Measurements from ENCODE around the gene GRM4. TPM values are rescaled to one million over a fixed set of nuclear protein-coding genes. Genes with fewer than 3 reads are reported as not detected.

GRM4 gene
- total RNA-seq, 1 donor from 2014 or later = 1.2 TPM

GRCh38 chr6:34000281-34000680, 145.6 kb downstream of the GRM4 start:
- no peak overlapping the region for H3K27ac ChIP-seq
- H3F3A ChIP-seq (ENCODE audit: low read depth) = no peaks in the 10 kb centered on the region
- no peak for DNase-seq (ENCODE audit: low spot score)
- H3K4me3 ChIP-seq = no peak overlapping the region
- Mint-ChIP-seq H3K4me1 (peaks cover 17% of the 10 kb centered on the region), H3K27ac (no peak overlapping the region), H3K36me3 (no peaks in the 10 kb centered on the region), H3K9me3 (peaks cover 13% of the 10 kb centered on the region), H3K4me3 (no peak overlapping the region), H3K27me3 (ENCODE audit: insufficient read depth, low read depth) (peaks cover 12% of the 10 kb centered on the region)
- no peak overlapping the region for H3K9ac ChIP-seq
- no peaks in the 10 kb centered on the region for H3K79me2 ChIP-seq (ENCODE audit: low read depth)
- no peak overlapping the region for H3K4me2 ChIP-seq
- H3K27me3 ChIP-seq = peaks cover 12% of the 10 kb centered on the region
- TF ChIP-seq, protein P1, sequence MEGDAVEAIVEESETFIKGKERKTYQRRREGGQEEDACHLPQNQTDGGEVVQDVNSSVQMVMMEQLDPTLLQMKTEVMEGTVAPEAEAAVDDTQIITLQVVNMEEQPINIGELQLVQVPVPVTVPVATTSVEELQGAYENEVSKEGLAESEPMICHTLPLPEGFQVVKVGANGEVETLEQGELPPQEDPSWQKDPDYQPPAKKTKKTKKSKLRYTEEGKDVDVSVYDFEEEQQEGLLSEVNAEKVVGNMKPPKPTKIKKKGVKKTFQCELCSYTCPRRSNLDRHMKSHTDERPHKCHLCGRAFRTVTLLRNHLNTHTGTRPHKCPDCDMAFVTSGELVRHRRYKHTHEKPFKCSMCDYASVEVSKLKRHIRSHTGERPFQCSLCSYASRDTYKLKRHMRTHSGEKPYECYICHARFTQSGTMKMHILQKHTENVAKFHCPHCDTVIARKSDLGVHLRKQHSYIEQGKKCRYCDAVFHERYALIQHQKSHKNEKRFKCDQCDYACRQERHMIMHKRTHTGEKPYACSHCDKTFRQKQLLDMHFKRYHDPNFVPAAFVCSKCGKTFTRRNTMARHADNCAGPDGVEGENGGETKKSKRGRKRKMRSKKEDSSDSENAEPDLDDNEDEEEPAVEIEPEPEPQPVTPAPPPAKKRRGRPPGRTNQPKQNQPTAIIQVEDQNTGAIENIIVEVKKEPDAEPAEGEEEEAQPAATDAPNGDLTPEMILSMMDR (IDR thresholded peaks at IDR 0.05) = no peak
- TF ChIP-seq EZH2 (IDR thresholded peaks at IDR 0.05) (no peak), EZH2phosphoT487 (IDR thresholded peaks at IDR 0.05) (no peak)
- H3K4me1 ChIP-seq = peaks cover 11% of the 10 kb centered on the region
- H3K9me3 ChIP-seq (ENCODE audit: low read depth) = no peaks in the 10 kb centered on the region
- H2AFZ ChIP-seq (replicated peaks) = no peak overlapping the region
- H4K20me1 ChIP-seq (ENCODE audit: low read depth) = no peaks in the 10 kb centered on the region
- no peaks in the 10 kb centered on the region for H3K36me3 ChIP-seq

DNA sequence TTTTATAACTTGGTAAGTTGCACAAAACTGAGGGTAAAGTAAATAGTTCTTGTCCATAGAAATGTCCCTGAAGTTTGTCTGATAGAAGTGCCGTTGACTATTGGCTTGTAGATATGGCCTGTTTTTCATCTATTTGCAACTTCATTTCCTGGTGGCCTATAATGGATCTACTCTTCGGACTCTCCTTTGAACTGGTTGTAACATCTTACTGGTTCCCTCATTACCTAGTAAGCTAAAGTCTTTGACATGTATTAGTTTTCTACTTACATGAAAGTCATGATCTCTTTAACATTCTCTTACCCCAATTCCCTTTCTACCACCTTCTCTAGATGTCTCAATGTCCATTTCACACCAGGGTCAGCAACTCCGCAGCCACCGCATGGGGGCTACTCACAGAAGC, 146.3 kb downstream of the GRM4 start:
- H3K4me3 ChIP-seq = no peak overlapping the region
- TF ChIP-seq EZH2phosphoT487 (IDR thresholded peaks at IDR 0.05) (no peak), EZH2 (IDR thresholded peaks at IDR 0.05) (no peak)
- TF ChIP-seq, protein P1 (IDR thresholded peaks at IDR 0.05) = no peak

DNA sequence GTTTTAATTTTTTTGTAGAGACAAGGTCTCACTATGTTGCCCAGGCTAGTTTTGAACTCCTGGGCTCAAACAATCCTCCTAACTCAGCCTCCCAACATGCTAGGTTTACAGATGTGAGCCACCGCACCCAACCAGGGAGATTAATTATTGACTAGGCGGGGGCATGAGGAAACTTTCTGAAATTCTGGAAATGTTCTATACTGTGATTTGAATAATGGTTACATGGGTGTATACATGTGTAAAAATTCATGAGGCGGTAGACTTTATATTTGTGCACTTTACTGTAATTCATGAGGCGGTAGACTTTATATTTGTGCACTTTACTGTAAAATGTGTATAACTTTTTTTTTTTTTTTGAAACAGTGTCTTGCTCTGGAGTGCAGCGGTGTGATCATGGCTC, 147.2 kb downstream of the GRM4 start:
- Histone ChIP-seq H3K9ac (no peak overlapping the region), H3K27ac (no peak overlapping the region), H3K79me2 (ENCODE audit: low read depth) (no peaks in the 10 kb centered on the region), H3K4me1 (peaks cover 15% of the 10 kb centered on the region), H3F3A (ENCODE audit: low read depth) (peaks cover 5% of the 10 kb centered on the region), H3K27me3 (peaks cover under 1% of the 10 kb centered on the region), H2AFZ (replicated peaks) (no peak overlapping the region), H3K36me3 (no peaks in the 10 kb centered on the region), H3K4me3 (no peak overlapping the region), H3K4me2 (no peak overlapping the region), H4K20me1 (ENCODE audit: low read depth) (no peaks in the 10 kb centered on the region), H3K9me3 (ENCODE audit: low read depth) (no peaks in the 10 kb centered on the region)
- Mint-ChIP-seq H3K27me3 (ENCODE audit: insufficient read depth, low read depth) (peaks cover 8% of the 10 kb centered on the region), H3K27ac (no peak overlapping the region), H3K4me3 (no peak overlapping the region), H3K36me3 (no peaks in the 10 kb centered on the region), H3K9me3 (peaks cover 7% of the 10 kb centered on the region), H3K4me1 (peaks cover 28% of the 10 kb centered on the region)
- TF ChIP-seq EZH2 (IDR thresholded peaks at IDR 0.05) = no peak
- no peak for TF ChIP-seq EZH2phosphoT487 (IDR thresholded peaks at IDR 0.05)
- TF ChIP-seq, protein P1 (IDR thresholded peaks at IDR 0.05) = no peak
- no peak for DNase-seq (ENCODE audit: low spot score)

More for the DNA sequence above, 146.3 kb downstream of the GRM4 start:
- no peak overlapping the region for H3K27ac Mint-ChIP-seq
- Histone ChIP-seq H4K20me1 (ENCODE audit: low read depth) (no peaks in the 10 kb centered on the region), H3K4me1 (peaks cover 15% of the 10 kb centered on the region), H3K27ac (no peak overlapping the region), H2AFZ (replicated peaks) (no peak overlapping the region), H3K9me3 (ENCODE audit: low read depth) (no peaks in the 10 kb centered on the region), H3K36me3 (no peaks in the 10 kb centered on the region), H3K4me2 (no peak overlapping the region), H3K79me2 (ENCODE audit: low read depth) (no peaks in the 10 kb centered on the region), H3K27me3 (peaks cover 5% of the 10 kb centered on the region), H3F3A (ENCODE audit: low read depth) (no peaks in the 10 kb centered on the region), H3K9ac (no peak overlapping the region)
- H3K9me3 Mint-ChIP-seq = peaks cover 11% of the 10 kb centered on the region
- no peaks in the 10 kb centered on the region for H3K36me3 Mint-ChIP-seq
- peaks cover 19% of the 10 kb centered on the region for H3K4me1 Mint-ChIP-seq
- no peak for DNase-seq (ENCODE audit: low spot score)
- H3K27me3 Mint-ChIP-seq (ENCODE audit: insufficient read depth, low read depth) = peaks cover 10% of the 10 kb centered on the region
- no peak overlapping the region for H3K4me3 Mint-ChIP-seq
